ENCODE data around the gene SERPINA5. TPM values are rescaled to one million over a fixed set of nuclear protein-coding genes. Genes with fewer than 3 reads are reported as not detected.

The SERPINA5 gene
- total RNA-seq, 3 donors from 2014 or later = 0.53 to 3.8 TPM; not detected in 1

DNA sequence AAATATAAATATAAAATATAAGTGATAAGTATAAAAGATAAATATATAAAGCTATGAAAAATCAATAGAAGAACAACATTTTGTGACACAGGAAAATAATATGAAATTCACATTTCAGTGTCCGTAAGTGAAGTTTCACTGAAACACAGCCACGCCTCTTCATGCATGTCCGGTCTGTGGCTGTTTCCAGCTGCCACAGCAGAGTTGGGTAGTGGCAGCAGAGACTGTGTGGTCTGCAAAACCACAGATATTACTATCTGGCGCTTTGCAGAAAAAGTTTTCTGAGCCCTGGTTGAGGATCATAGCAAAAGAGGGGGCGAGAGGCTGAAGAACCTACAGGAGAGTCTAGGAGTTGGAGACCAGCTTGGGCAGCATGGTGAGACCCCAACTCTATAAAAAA, 19.2 kb upstream of the SERPINA5 start:
- Histone ChIP-seq H3K9me3 (no peaks in the 10 kb centered on the region), H3K4me1 (ENCODE audit: low read depth) (no peaks in the 10 kb centered on the region), H3K36me3 (ENCODE audit: low read depth) (no peaks in the 10 kb centered on the region), H3K4me3 (no peak overlapping the region)
- no peak for DNase-seq
- no peak for ATAC-seq
- intact Hi-C loops (cut with DNase I, micrococcal nuclease) = no loop called here
- TF ChIP-seq CTCF (IDR thresholded peaks at IDR 0.05) = no peak

DNA sequence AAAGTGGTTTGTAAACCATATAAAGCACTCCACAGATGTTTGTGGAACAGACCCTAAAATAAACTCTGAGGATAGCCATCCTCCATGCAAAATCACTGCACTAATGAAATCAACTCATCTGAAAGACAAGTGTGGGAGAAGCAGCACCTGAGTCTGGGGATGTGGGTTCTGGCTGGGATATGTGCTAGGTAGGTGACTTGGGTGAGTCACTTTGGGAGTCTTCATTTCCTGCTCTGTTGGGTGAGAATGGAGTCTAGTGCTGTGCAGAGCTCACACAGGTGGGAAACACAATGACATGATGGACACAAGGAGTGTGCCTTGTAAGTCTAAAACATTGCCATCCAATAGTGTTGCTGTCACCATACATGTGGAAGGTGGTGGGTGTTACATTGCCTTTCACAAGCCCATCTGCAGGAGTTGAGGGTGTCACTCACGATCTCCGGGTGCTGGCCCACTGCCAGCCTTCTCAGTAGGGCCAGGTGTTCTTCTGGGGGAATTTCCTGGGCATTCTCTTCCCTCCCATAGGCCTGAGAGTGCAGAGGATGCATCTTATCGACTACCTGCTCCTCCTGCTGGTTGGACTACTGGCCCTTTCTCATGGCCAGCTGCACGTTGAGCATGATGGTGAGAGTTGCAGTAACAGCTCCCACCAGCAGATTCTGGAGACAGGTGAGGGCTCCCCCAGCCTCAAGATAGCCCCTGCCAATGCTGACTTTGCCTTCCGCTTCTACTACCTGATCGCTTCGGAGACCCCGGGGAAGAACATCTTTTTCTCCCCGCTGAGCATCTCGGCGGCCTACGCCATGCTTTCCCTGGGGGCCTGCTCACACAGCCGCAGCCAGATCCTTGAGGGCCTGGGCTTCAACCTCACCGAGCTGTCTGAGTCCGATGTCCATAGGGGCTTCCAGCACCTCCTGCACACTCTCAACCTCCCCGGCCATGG, 18.0 kb upstream of the SERPINA5 start:
- H3K9me3 ChIP-seq = no peaks in the 10 kb centered on the region
- H3K4me1 ChIP-seq (ENCODE audit: low read depth) = no peaks in the 10 kb centered on the region
- DNase-seq = no peak
- TF ChIP-seq CTCF (IDR thresholded peaks at IDR 0.05) = no peak
- ATAC-seq = no peak
- intact Hi-C loops (cut with DNase I, micrococcal nuclease) = no loop called here
- no peaks in the 10 kb centered on the region for H3K36me3 ChIP-seq (ENCODE audit: low read depth)
- H3K4me3 ChIP-seq = no peak overlapping the region

DNA sequence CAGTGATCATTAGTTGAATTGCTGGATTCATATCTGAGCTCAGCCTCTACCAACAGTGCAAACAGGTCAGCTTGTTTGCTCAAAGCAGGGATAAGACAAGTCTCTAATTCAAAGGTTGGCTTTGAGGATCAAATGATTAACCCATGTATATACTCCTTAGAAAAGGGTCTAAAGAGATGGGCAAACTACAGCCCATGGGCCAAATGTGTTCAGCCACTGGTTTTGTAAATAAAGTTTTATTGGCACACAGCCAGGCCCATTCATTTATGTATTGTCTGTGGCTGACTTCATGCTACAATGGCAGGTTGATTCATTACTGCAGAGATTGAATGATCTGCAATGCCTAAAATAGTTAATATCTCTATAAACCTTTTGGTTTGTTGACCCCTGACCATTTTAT, 16.8 kb upstream of the SERPINA5 start:
- no peak for TF ChIP-seq CTCF (IDR thresholded peaks at IDR 0.05)
- no peak overlapping the region for H3K4me3 ChIP-seq
- intact Hi-C loops (cut with DNase I, micrococcal nuclease) = no loop called here
- H3K36me3 ChIP-seq (ENCODE audit: low read depth) = no peaks in the 10 kb centered on the region
- H3K9me3 ChIP-seq = no peaks in the 10 kb centered on the region
- no peak for DNase-seq
- no peak for ATAC-seq
- no peaks in the 10 kb centered on the region for H3K4me1 ChIP-seq (ENCODE audit: low read depth)

GRCh38 chr14:94568186-94568585, 13.0 kb upstream of the SERPINA5 start:
- no peak overlapping the region for H3K4me3 ChIP-seq
- H3K9me3 ChIP-seq = no peaks in the 10 kb centered on the region
- intact Hi-C loops (cut with DNase I, micrococcal nuclease) = no loop called here
- no peaks in the 10 kb centered on the region for H3K4me1 ChIP-seq (ENCODE audit: low read depth)
- ATAC-seq = no peak
- H3K36me3 ChIP-seq (ENCODE audit: low read depth) = no peaks in the 10 kb centered on the region
- DNase-seq = no peak
- TF ChIP-seq CTCF (IDR thresholded peaks at IDR 0.05) = no peak

- intact Hi-C loops (cut with DNase I, micrococcal nuclease) = no loop called here
- no peak for TF ChIP-seq CTCF (IDR thresholded peaks at IDR 0.05)
- Histone ChIP-seq H3K4me1 (ENCODE audit: low read depth) (no peaks in the 10 kb centered on the region), H3K36me3 (ENCODE audit: low read depth) (no peaks in the 10 kb centered on the region), H3K4me3 (no peak overlapping the region), H3K9me3 (no peaks in the 10 kb centered on the region)
- DNase-seq (no peak), ATAC-seq (no peak)
Observed at GRCh38 chr14:94569381-94570001, 11.7 kb upstream of the SERPINA5 start.
